ENCODE data around the gene KPNB1. TPM values are rescaled to one million over a fixed set of nuclear protein-coding genes. Genes with fewer than 3 reads are reported as not detected.
A peak's percentile ranks its signal among the peaks of the same experiment; 100 is the strongest.

KPNB1 gene
- total RNA-seq, 2 donors from 2014 or later = 452 to 500 TPM

- peaks cover 2% of the 10 kb centered on the region for H3K36me3 Mint-ChIP-seq (ENCODE audit: low read depth)
- no peak overlapping the region for H3K27ac Mint-ChIP-seq
- no peaks in the 10 kb centered on the region for H3K36me3 ChIP-seq (ENCODE audit: control insufficient read depth, insufficient read depth, low read length)
- H3K4me1 Mint-ChIP-seq = peaks cover 3% of the 10 kb centered on the region
- no peaks in the 10 kb centered on the region for H3K4me1 ChIP-seq (ENCODE audit: control insufficient read depth, insufficient read depth, low read length)
- H3K27me3 ChIP-seq (ENCODE audit: control insufficient read depth, insufficient read depth, low read length, poor library complexity, severe bottlenecking) = no peaks in the 10 kb centered on the region
- H3K9me3 ChIP-seq (ENCODE audit: control insufficient read depth, low read length) = no peaks in the 10 kb centered on the region
- H3K4me3 ChIP-seq (ENCODE audit: low read length) = no peak overlapping the region
- no peak for DNase-seq
- H3K9me3 Mint-ChIP-seq = no peaks in the 10 kb centered on the region
- H3K9ac ChIP-seq (ENCODE audit: extremely low read depth, low read length, poor library complexity, severe bottlenecking) = no peak overlapping the region
- no peak overlapping the region for H3K4me3 Mint-ChIP-seq
- 94 to 98% methylated on average over 4 to 5 of the region's 5 CpGs for WGBS, 2 experiments (ENCODE audit: insufficient coverage in 1 of 2, insufficient read length in 1 of 2)
- H3K27me3 Mint-ChIP-seq (ENCODE audit: insufficient read depth) = no peaks in the 10 kb centered on the region
- no peak overlapping the region for H3K27ac ChIP-seq (ENCODE audit: low read depth, low read length)
- TF ChIP-seq CTCF (conservative IDR thresholded peaks at IDR 0.05) = no peak
These were observed 5.4 kb upstream of the KPNB1 start for GRCh38 chr17:47644324-47644723.

- Histone ChIP-seq H3K27ac (ENCODE audit: low read depth, low read length) (peak overlapping the region; percentile 49), H3K4me1 (ENCODE audit: control insufficient read depth, insufficient read depth, low read length) (peaks cover 8% of the 10 kb centered on the region), H3K9me3 (ENCODE audit: control insufficient read depth, low read length) (no peaks in the 10 kb centered on the region), H3K36me3 (ENCODE audit: control insufficient read depth, insufficient read depth, low read length) (peaks cover 38% of the 10 kb centered on the region), H3K9ac (ENCODE audit: extremely low read depth, low read length, poor library complexity, severe bottlenecking) (no peak overlapping the region), H3K4me3 (ENCODE audit: low read length) (peak overlapping the region; percentile 59), H3K27me3 (ENCODE audit: control insufficient read depth, insufficient read depth, low read length, poor library complexity, severe bottlenecking) (no peaks in the 10 kb centered on the region)
- H3K27me3 Mint-ChIP-seq (ENCODE audit: insufficient read depth) = no peaks in the 10 kb centered on the region
- no peak for DNase-seq
- TF ChIP-seq CTCF (conservative IDR thresholded peaks at IDR 0.05) = no peak
- peak overlapping the region; percentile 87 for H3K27ac Mint-ChIP-seq
- peaks cover 24% of the 10 kb centered on the region for H3K4me1 Mint-ChIP-seq
- H3K4me3 Mint-ChIP-seq = peak overlapping the region; percentile 88
- 1% methylated on average over 25 of the region's 48 CpGs; no CpG with 5 or more reads in 1 of the 2 experiments for WGBS, 2 experiments (ENCODE audit: insufficient coverage in 1 of 2, insufficient read length in 1 of 2)
- no peaks in the 10 kb centered on the region for H3K9me3 Mint-ChIP-seq
- H3K36me3 Mint-ChIP-seq (ENCODE audit: low read depth) = peaks cover 38% of the 10 kb centered on the region
These were observed 329 bp downstream of the KPNB1 start for GRCh38 chr17:47649972-47650524.

- DNase-seq = peak; percentile 100
- Mint-ChIP-seq H3K36me3 (ENCODE audit: low read depth) (peaks cover 46% of the 10 kb centered on the region), H3K4me1 (peaks cover 24% of the 10 kb centered on the region), H3K4me3 (peak overlapping the region; percentile 88), H3K27me3 (ENCODE audit: insufficient read depth) (no peaks in the 10 kb centered on the region), H3K27ac (peak overlapping the region; percentile 92), H3K9me3 (no peaks in the 10 kb centered on the region)
- no peak for TF ChIP-seq CTCF (conservative IDR thresholded peaks at IDR 0.05)
- H3K9me3 ChIP-seq (ENCODE audit: control insufficient read depth, low read length) = no peaks in the 10 kb centered on the region
- H3K9ac ChIP-seq (ENCODE audit: extremely low read depth, low read length, poor library complexity, severe bottlenecking) = peak overlapping the region; percentile 79
- H3K27ac ChIP-seq (ENCODE audit: low read depth, low read length) = peak overlapping the region; percentile 26
- H3K36me3 ChIP-seq (ENCODE audit: control insufficient read depth, insufficient read depth, low read length) = peaks cover 46% of the 10 kb centered on the region
- H3K4me3 ChIP-seq (ENCODE audit: low read length) = peak overlapping the region; percentile 99
- peaks cover 8% of the 10 kb centered on the region for H3K4me1 ChIP-seq (ENCODE audit: control insufficient read depth, insufficient read depth, low read length)
- WGBS, 2 experiments (ENCODE audit: insufficient coverage in 1 of 2, insufficient read length in 1 of 2) = 0 to 1% methylated on average over 10 to 33 of the region's 39 CpGs
- no peaks in the 10 kb centered on the region for H3K27me3 ChIP-seq (ENCODE audit: control insufficient read depth, insufficient read depth, low read length, poor library complexity, severe bottlenecking)
These were observed 1.1 kb downstream of the KPNB1 start for GRCh38 chr17:47650525-47651522.
